ENCODE measurements around the gene ACSS1. TPM values are rescaled to one million over a fixed set of nuclear protein-coding genes. Genes with fewer than 3 reads are reported as not detected.

ACSS1 gene
- total RNA-seq, 4 donors from 2014 or later = 38.5 to 55.5 (median 42.2) TPM

DNA sequence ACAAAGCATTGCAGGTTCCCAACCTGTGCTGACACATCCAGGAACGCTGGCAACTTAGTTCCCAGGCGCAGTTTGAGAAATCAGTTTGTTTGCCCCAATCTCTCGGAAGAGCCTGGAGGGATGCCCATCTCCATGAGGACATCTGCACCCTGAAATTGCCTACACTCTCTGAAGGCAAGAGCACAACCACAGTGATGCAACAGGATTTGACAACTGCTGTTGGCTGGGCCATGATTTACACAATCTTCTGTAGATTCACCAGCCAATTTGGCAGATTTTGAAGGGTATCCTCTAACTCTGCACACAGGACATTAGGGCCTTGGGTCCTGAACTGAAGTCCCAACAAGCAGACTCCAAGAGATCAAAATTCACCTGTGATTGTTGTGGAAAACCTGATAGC is 68.8 kb downstream of the ACSS1 start:
- H3K36me3 ChIP-seq = no peaks in the 10 kb centered on the region
- DNase-seq (ENCODE audit: low spot score in 2 of 2) = no peak

DNA sequence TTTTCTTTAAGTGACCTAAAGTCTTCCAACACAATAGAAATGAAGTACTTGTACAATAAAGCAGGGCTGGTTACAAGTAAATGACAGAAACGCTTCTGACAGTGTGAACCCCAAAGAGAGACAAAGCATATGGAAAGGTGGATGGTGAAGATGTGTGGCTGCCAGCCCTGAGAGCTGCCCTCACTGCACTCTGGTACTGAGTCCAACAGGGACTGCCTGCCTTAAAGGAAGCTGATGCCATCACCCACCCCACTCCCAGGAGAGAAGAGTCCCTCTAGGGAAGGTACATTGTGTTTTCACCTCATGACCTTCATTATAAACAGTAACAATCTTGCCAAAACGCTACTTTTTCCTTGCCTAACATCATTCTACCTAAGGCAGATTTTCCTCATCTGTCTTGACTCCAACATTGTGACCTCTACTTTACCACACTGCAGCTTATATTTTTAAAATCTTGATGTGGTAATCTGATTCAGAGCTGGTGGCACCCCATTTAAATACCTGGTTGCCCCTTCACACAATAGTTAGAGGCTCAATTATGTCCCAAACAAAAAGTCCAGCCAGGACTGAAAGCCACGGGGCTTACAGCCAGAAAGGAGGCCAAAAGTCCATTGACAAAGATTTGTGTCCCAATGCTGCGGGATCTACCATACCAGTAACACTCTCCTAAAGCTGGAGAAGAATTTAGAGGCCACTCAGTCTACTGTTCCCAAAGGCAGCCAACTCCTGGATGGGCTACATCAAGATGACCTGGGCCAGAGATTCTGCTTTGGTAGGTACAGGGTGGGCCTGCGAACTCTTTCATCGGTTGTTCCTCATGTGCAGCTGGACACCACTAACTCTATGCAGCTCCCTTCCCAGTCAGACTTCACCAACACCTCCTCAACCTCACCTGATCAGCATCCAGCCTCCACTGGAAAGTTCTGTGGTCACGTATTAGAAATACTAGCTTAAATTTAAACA is 69.8 kb downstream of the ACSS1 start:
- WGBS, 2 donors = 82 to 87% methylated on average over 7 of the region's 7 CpGs
- Histone ChIP-seq H3K36me3 (peaks cover 0 to 7% (median 4%) of the 10 kb centered on the region in 3 donors), H3K4me1 (peaks cover 0 to 39% (median 12%) of the 10 kb centered on the region in 4 donors), H3K27me3 (no peaks in the 10 kb centered on the region), H3K27ac (no peak overlapping the region), H3K4me3 (no peak overlapping the region), H3K9me3 (no peaks in the 10 kb centered on the region)
- TF ChIP-seq, protein P1, sequence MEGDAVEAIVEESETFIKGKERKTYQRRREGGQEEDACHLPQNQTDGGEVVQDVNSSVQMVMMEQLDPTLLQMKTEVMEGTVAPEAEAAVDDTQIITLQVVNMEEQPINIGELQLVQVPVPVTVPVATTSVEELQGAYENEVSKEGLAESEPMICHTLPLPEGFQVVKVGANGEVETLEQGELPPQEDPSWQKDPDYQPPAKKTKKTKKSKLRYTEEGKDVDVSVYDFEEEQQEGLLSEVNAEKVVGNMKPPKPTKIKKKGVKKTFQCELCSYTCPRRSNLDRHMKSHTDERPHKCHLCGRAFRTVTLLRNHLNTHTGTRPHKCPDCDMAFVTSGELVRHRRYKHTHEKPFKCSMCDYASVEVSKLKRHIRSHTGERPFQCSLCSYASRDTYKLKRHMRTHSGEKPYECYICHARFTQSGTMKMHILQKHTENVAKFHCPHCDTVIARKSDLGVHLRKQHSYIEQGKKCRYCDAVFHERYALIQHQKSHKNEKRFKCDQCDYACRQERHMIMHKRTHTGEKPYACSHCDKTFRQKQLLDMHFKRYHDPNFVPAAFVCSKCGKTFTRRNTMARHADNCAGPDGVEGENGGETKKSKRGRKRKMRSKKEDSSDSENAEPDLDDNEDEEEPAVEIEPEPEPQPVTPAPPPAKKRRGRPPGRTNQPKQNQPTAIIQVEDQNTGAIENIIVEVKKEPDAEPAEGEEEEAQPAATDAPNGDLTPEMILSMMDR (IDR thresholded peaks at IDR 0.05) = no peak
- TF ChIP-seq EP300 (IDR thresholded peaks at IDR 0.05) (no peak), POLR2A (IDR thresholded peaks at IDR 0.05) (no peak)
- no peak for DNase-seq (ENCODE audit: low spot score in 2 of 2)

More for the DNA sequence above, 68.8 kb downstream of the ACSS1 start:
- Histone ChIP-seq H3K4me1 (peaks cover 0 to 43% (median 14%) of the 10 kb centered on the region in 4 donors), H3K4me3 (no peak overlapping the region), H3K27ac (no peak overlapping the region), H3K9me3 (no peaks in the 10 kb centered on the region), H3K27me3 (no peaks in the 10 kb centered on the region)
- WGBS, 2 donors = 92 to 93% methylated on average over 3 of the region's 3 CpGs
- TF ChIP-seq, protein P1 (IDR thresholded peaks at IDR 0.05) = no peak
- TF ChIP-seq EP300 (IDR thresholded peaks at IDR 0.05) = peak in 1 of 2 donors; percentile 27

DNA sequence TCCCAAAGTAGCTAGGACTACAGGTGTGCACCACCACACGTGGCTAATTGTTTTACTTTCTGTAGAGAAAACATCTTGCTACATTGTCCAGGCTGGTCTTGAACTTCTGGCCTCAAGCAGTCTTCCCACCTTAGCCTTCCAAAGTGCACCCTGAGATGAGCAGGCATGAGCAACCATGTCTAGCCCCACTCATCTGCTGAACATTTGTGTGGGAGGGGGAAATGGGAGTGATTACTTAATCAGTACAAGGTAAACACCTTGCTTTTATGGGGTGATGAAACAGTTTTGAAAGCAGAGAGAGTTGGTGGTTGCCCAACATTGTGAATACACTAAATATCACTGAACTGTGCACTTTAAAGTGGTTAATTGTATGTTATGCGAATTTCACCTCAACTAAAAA is 70.7 kb downstream of the ACSS1 start:
- peaks cover 0 to 13% (median 4%) of the 10 kb centered on the region in 3 donors for H3K36me3 ChIP-seq
- 88 to 91% methylated on average over 2 of the region's 2 CpGs for WGBS, 2 donors
- no peak overlapping the region for H3K27ac ChIP-seq
- DNase-seq (ENCODE audit: low spot score in 2 of 2) = no peak
- H3K4me1 ChIP-seq = peaks cover 0 to 41% (median 11%) of the 10 kb centered on the region in 4 donors
- H3K4me3 ChIP-seq = no peak overlapping the region
- H3K9me3 ChIP-seq = no peaks in the 10 kb centered on the region
- no peak for TF ChIP-seq POLR2A (IDR thresholded peaks at IDR 0.05)
- TF ChIP-seq, protein P1 (IDR thresholded peaks at IDR 0.05) = no peak
- TF ChIP-seq EP300 (IDR thresholded peaks at IDR 0.05) = no peak
- H3K27me3 ChIP-seq = no peaks in the 10 kb centered on the region

DNA sequence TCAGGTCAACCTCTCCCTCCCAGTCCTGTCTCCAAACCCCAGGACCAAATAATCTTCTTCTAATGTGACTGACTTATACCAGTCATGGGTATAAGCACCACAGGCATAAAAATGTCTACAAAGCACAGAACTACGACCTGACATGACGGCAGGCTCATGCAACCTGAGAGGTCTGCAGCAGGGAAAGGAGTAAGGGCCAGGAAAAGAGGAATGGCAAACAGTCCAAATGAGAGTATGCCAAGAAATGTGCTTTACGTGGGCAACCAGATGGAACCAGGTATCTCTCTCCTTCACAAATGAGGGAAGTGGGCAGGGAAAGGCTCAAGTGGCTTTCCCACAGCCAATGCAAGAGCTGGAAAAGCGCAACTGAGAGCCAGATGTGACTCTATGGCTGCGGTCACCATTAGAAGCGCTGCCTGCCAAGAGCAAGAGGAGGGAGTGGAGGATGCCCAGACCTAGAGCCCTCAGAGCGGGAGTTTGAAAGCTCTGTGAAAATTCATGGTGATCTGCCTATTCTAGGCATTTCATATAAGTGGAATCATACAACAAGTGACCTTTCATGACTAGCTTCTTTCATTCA is 71.4 kb downstream of the ACSS1 start:
- no peak for TF ChIP-seq EP300 (IDR thresholded peaks at IDR 0.05)
- no peak for TF ChIP-seq POLR2A (IDR thresholded peaks at IDR 0.05)
- TF ChIP-seq, protein P1 (IDR thresholded peaks at IDR 0.05) = no peak
- Histone ChIP-seq H3K4me3 (no peak overlapping the region), H3K4me1 (peaks cover 0 to 43% (median 9%) of the 10 kb centered on the region in 4 donors), H3K27ac (peak overlapping the region in 1 of 4 donors; percentile 12), H3K36me3 (peaks cover 0 to 19% (median 4%) of the 10 kb centered on the region in 3 donors), H3K9me3 (no peaks in the 10 kb centered on the region), H3K27me3 (no peaks in the 10 kb centered on the region)
- WGBS, 2 donors = 89 to 93% methylated on average over 7 of the region's 7 CpGs
- DNase-seq (ENCODE audit: low spot score in 2 of 2) = no peak

DNA sequence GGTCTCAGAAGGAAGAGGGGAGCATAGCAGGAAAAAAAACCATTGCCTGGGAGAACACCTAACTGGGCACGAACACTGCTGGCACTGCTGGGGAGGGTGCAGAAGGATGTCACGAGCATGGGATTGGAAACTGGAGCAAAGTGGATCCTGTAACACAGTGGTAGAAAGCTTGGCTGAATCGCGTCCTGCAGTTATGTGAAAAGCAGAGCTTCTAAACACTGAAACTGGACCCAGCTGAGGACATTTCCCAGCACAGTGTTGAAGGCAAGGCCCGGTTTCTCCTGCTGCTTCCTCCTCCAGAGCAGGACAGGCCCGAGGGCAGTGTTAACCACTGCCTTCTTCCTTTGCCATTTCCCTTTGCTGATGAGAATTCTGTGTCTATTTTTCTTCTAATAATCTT is 72.1 kb downstream of the ACSS1 start:
- peaks cover 0 to 26% (median 4%) of the 10 kb centered on the region in 3 donors for H3K36me3 ChIP-seq
- H3K4me3 ChIP-seq = no peak overlapping the region
- H3K27ac ChIP-seq = peak overlapping the region in 1 of 4 donors; percentile 15
- TF ChIP-seq EP300 (IDR thresholded peaks at IDR 0.05) = no peak
- TF ChIP-seq, protein P1 (IDR thresholded peaks at IDR 0.05) = no peak
- TF ChIP-seq POLR2A (IDR thresholded peaks at IDR 0.05) = no peak
- no peaks in the 10 kb centered on the region for H3K9me3 ChIP-seq
- no peaks in the 10 kb centered on the region for H3K27me3 ChIP-seq
- 68 to 75% methylated on average over 6 of the region's 6 CpGs for WGBS, 2 donors
- DNase-seq (ENCODE audit: low spot score in 2 of 2) = no peak
- peaks cover 0 to 42% (median 3%) of the 10 kb centered on the region in 4 donors for H3K4me1 ChIP-seq

Data from tibial nerve (tissue), 4 donors.